HG03097 (cell line): ENCODE results near the gene VSIG10L2.

Experiments used
- ATAC-seq: cut with Tn5 transposase; IDR thresholded peaks from one replicate; pipeline ENCODE4 v1.9.1; 2021; ENCODE audit not compliant: unreplicated experiment, low FRiP score

Gene VSIG10L2

DNA sequence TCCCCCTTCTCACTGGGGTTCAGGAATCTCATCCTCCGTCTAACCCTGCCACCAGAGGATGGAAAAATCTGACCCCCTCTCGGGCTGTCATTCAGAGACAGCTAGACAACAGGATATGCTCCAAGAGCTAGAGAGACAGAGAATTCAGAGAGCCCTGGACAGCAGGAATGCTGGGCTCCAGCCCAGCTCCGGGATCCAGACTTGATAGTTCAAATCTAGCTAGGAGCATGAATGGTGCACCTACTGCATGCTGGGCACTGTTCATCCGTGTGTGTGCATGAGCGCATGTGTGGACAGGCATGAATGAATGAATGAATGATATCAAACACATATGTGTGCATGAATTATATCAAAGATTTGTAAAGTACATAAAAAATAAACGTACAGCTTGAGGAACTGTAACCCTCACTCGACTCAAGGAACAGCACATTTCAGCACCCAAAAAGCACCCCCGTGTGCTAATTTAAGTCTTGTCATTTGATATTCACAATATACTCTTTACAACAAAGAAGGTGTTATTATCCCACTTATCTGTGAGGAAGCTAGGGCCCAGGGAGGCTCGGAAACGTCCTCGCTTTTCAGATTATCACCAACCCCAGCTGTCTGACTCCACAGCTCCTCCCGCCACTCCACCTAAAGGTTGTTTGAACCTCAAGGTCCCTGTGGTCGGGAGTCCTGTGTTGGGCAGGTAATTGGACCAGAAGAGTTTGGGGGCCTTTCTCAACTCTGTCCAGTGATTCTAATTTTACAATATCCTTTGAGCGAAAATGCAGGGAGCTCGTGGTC is 640 bp upstream of the VSIG10L2 start:
- ATAC-seq: no peak

DNA sequence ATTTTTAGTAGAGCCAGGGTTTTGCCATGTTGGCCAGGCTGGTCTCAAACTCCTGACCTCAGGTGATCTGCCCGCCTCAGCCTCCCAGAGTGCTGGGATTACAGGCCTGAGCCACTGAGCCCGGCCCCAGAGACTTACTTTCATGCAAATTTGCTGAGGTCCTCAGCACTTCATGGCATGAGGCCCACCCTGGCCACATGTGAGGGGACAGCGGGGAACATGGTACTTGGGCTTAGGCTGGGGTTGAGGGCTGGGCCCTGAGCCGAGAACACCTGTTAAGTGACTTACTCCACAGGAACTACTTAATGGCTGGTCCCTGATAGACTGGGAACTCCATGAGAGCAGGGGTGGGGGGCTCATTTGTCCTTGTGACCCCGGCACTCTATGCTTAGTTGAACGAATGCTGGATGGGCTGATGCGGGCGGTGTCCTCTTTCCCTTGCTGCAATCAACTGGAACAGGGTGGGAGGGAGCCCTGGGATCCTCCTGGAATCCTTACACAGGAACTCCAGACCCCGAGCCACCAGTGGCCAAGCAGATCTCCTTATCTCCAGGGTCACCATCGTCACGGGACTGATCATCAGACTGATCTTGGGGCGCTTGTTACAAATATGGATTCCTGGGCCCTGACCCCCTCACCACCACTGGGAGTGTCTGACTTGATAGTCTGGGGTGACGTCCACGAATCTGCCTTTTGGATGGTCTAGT is 1.0 kb downstream of the VSIG10L2 start:
- ATAC-seq: no peak

DNA sequence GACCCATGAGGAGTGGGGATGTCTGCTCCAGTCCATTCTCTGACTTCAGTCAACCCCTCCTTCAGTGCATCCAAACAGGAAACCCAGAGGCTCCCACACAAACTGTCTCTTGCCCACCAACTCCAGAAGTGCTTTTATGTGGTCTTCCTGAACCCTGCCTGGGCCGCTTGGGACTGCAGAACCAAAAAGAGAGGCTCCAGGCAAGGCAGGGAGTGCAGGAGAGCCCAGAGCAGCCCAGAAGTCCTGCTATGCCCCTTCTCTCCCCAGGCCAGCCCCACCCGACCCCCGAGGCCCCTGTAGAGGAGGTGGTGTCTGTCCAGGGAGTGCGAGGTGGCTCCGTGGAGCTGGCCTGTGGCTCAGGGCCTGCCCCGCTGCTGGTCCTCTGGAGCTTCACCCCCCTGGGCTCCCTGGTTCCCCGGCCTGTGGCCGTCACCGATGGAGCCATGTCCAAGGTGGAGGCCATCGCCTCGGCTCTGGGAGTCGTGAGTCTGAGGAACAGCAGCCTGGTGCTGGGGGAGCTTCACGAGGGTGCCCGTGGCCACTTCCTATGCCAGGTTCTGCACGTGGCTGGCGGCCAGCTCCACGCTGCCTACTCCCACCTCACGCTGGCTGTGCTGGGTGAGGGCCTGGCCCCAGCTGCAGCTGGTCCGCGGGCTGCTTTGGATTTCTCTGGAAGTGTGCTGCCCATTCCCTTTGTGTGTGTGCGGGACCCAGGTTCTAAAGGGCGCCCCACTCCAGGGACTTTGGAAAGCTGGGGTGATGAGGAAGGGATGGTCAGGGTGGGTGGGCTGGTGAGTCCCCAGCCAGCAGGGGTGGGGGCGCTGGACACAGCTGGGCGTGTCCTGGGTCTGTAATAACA is 1.8 kb downstream of the VSIG10L2 start:
- no peak for ATAC-seq

DNA sequence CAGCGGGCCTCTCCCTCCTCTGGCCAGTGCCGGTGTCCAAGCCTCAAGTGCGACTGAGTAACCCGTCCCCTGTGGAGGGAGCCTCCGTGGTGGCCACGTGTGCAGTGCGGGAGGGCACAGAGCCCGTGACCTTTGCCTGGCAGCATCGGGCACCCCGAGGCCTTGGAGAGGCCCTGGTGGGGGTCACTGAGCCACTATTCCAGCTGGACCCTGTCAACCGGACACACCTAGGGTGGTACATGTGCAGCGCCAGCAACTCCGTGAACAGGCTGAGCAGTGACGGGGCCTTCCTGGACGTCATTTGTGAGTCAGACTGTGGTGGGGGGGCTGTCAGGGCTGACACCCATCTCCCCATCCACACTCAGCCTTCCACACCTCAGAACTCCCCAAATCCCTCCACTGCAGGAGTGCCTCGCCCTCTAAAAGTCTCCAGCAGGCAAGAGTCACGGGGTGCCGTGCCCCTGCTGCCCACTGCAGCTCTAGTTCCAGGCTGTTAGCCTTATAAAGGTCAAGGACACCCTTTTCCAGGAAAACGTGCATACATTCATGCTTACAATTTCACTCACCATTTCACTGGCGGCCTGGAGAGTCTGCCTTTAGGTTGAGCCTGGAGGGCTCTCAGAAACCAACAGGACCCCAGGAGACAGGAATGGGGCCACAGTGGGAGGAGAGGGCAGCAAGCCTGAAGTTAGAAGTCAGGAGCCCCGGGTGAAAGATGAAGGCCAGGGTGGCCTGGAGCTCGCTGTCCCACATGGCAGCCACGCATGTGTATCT is 2.6 kb downstream of the VSIG10L2 start:
- ATAC-seq: no peak

DNA sequence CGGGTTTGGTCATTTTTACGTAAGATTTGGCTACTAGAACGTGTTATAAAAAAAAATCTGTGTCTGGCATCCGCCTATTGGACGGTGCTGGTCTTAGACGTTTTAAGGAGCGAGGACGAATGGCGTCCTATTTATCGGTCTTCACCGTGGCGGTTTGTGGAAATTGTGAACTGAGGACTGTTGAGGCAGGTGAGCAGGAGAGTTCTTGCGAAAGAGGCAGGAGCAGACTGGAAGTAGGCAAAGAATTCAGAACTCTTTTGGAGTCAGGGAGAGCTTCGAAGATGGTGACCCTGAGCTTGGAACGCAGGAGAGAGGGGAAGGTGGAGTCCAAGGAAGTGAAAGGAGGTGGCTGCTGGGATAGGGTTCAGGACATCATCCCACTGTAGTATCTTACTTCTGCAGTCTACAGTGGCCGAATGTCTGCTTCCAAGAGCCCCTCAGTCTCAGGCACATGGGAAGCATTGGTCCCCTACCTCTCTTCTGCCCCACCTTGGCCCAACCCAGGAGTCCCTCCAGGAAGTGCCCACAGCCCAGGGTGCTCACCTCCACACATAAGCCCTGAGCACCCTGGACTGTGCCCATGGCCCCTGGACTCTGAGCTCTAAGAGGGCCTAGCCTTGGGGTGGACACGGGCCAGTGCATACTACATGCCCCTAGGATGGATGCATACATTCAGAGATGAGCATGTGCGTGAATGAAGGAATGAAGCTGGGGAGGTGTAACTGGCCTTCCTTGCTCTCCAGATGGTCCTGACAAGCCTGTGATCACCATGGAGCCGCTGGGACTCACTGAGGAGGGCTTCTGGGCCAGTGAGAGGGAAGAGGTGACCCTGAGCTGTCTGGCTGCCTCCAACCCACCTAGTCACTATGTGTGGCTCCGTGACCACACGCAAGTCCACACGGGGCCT is 3.7 kb downstream of the VSIG10L2 start:
- ATAC-seq: no peak

DNA sequence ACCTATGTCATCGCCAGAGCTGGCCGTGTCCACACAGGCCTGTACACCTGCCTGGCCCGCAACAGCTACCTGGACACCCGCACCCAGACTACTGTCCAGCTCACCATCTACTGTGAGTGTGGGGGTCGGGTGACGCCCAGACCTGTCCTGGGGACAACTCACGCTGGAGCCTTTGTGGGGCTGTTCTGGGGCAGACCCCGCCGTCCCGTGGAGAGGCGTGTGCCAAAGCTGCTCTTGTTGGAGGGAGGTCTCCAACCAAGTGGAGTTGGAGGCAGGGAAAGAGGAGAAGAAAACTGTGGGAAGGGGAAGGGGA is 4.3 kb downstream of the VSIG10L2 start:
- ATAC-seq: no peak

DNA sequence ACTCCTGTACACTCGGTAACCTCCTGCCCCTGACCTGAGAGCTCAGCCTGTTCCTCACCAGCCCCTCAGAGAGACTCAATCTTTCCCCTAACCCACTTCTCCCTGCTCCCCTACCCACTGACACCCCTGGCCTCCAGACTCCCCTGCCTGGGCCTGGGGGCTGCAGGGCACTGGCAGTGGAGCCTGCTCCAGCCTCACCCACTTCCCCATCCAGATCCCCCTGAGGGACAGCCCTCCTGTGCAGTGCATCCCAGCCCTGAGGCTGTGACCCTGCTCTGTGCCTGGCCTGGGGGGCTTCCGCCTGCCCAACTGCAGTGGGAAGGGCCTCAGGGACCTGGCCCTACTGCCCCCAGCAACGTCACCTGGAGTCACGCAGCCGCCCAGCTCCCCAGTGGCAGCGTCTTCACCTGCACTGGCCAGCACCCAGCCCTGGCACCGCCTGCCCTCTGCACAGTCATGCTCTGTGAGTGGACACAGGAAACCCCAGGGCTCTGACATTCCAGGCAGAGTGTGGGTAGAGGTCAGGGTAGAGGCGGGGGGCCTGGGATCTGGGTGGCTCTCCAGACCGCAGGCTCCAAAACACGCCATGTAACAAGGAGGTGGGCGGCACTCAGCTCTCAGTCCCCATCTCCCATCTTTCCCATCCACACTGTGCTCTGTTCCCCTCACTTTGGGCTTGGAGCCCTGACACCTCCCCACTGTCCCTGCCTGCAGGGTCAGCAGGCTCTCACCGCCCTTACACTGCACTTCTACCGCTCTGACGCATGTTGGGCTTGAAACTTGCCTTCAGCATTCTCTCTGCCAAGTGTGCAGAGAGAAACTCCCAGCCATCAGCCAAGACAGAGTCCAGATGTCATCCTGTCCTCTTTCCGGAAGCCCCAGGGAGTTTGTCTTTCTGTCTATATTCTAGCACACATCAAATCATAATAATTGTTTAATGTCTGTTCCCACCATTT is 5.1 kb downstream of the VSIG10L2 start:
- ATAC-seq: no peak

DNA sequence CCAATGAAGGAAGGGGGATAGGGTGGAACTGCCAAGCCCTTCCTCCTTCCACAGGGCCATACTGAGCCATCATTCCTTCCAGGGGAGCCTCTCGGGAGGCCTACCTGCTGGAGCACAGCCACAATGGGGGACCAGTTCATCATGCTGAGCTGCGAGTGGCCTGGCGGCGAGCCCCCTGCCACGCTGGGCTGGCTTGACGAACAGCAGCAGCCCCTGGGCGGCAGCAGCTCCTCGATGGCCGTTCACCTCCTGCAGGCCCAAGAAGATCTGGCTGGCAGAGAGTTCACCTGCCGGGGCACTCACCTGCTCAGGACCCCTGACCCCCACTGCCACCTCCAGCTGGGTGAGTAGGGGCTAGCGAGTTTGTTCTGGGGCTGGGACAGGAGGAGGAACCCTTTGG is 5.9 kb downstream of the VSIG10L2 start:
- no peak for ATAC-seq

DNA sequence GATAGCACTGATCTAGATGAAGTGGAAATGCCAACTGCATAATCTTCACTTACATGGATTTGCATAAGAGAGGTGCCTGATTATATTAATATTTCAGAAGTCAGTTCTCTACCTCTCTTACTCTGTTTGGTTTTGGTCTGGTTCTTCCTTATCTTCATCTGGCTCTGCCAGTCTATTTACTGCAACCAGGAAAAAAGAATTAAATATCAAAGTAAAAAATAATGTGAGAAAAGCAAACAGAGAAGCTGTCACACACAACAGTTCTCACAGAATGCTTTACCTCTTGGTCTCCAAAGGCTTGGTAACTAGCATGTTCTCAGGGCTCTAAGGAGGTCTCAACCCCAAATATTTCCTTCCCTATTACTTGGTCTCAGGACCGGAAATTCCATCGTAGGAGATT is 6.7 kb downstream of the VSIG10L2 start:
- no peak for ATAC-seq

DNA sequence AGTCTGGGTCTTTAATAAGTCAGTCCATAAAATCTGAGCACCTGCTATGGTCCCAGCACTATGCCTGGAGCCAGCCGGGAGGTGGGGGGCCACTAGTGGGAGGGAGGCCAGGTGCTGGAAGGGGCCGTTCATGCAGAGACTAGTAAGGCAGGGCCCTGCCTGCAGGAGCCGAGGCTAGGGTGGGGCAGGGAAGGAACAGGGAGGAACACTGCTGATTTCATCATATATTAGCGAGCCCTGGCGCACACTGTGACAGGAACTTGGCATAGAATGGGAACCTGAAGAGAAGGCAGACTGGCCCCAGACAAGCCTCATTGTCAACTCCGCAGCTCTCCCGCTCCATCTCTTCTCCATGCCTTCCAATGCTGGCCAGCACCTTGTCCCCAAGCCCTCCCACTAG is 7.1 kb downstream of the VSIG10L2 start:
- no peak for ATAC-seq

DNA sequence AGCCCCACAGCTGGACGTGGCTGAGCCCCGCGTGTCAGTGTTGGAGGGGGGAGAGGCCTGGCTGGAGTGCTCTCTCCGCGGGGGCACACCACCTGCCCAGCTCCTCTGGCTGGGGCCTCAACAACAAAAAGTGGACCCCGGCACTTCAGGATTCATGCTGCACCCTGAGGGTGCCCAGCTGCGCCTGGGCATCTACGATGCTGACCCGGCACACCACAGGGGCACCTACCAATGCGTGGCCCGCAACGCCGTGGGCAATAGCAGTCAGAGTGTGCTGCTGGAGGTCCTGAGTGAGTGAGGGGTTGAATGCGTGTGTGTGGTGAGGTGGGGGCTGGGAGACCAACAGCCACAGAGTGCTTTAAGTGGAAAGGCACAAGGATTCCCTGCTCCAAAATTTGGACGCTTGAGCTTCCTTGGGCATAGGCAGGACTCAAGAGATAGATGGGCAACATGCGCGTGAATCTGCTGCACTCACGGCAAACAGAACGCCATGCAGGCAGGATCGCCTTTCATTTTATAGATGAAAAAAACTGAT is 7.6 kb downstream of the VSIG10L2 start:
- no peak for ATAC-seq

DNA sequence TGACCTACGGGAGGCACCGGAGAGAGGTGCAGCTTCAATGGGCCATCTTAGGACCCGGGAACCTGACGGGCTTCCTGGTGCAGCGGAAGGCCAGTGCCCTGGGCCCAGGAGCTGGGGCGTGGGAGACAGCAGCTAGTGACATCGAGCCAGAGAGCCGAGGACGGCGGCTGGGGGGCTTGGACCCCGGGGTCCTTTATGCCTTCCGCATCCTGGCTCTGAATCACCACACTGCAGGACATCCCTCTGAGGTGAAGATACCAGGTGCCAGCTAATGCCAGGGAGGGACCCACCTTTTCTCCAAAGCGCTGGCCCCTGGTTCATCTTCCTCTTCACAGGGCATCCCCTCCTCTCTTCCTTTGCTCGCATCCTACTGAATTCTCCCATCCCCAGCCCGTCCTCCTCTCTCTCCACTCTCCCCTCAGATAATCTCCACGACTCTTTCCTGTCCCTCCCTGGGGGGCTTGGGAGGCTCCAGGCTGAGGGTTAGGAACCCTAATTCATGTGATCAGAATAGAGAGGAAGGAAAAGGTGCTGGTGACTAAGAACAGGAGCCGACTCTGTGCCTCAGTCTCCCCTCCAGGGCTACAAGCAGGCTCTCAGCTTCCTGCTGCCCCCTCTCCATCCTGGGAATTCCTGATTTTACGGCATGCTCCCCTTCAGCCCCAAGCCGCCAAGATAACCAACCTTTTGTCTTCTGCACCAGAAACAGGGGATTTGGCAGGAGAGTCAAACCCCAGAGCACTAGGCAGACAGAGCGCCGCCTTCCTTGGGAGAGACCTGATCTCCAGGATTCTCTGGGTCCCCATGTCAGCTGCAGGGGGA is 8.5 kb downstream of the VSIG10L2 start:
- no peak for ATAC-seq

DNA sequence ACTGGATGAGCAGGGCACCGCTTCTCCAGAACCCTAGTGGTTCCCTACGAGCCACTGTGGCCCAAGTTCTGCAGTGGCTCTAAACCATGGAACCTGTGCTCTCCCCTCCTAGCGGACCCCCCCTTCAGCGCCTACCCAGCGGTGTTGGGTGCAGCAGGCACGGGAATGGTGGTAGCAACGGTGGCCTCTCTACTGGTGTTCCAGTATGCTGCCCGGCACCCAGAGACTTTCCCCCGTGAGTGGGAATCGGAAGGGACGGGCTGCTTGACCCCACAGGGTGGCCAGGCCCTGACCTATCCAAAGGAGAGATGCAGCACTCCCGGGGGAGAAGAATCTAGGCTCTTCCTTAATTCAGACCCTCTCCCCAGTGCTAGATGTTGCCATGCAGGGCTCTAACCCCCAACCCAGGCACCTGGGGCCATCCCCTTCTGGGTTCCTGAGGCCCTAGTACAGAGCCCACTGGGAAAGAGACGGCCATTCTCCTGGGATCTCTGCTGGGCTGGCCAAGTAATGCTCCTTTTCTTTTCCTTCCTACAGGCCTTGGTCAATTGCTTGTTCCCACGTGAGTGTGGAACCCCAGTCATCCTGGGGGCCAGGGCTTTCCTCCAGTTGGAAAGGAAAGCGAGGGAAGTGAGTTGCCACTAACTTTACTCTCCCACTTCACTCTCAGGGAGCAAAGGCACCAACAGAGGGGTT is 9.2 kb downstream of the VSIG10L2 start:
- no peak for ATAC-seq

DNA sequence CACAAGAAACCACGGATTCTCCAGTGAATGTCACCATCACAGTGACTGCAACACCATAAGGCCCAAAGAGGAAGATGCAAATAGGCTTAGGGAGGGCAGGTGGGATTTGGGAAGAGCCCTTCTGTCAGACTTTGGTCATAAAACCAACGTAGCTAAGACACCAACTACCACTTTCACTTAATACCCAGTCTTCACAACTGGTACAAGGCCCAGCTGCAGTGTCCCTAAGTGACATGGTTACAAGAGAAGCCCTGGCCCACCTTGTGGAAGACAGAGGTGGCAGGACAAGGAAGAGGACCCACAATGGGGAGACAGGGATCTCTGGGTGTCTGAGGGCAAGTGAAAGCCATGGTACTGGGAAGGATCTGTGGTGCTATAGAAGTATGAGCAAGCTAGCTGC is 10.0 kb downstream of the VSIG10L2 start:
- no peak for ATAC-seq

DNA sequence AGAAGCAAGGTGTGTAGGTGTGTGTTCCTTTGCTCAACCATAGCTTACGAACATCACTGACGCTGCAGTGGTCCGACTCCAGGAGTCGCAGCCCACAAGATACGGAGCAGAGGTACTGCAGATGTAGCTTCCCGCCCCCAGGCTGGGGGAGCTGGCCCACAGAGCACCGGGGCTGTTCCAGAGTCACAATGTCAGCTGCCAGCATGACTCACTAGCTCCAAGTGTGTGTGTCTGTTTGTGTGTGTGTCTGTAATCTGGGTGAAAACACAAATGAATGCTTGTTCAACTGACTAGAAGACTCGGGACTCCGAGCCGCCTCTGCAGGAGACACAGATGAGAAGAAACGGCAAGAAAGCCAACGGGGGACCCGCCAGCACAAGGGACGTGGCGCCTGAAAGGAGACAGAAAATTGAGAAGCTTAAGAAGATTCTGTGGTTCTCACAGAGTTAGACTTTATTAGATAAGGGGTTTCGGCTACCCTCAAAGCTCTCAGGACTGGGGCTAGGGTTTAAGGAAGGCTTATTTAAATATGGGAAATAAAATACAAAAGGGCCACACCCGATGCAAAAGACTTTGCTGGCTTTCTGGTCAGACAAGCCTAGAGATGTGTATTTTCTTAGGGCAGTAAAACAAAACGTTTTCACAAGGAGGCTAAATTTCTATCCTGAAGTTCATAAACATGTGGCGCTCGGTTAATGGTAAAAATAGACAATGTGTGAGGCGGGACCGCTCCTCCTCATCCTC is 10.7 kb downstream of the VSIG10L2 start:
- ATAC-seq: no peak

DNA sequence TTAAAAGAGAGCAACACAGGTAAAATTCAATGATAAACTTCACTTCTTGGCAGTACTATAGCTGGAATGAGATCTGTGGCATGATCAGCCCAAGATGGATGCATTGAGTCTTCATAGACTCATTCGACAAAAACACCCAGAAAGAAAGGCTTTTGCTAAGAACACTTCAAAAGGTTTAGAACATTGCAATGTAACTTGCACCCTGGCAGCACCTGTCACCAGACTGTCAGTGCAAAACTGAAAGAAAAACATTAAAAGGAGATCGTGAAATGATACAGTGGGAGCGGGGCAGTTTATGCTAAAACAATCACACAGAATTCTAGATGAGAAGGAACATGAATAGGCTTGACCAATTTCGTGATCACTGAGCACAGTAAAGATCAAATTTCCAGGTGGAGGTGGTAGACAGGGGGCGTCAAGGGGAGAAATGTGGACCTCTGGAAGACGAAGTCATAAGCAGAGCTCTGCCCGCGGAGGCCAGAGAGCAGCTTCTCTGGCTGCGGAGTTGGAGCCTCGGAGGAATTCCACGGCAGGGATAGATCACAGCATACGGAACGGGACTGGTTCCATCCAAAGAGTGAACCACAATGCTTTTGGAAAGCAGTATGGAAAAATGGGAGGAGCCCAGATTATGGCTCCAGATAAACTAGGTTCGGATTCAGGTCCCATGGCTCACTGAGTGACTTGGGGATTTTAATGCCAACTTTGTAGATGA is 11.9 kb downstream of the VSIG10L2 start:
- no peak for ATAC-seq
